Fibroblast of lung (primary cell): ENCODE measurements around the gene RPS15. TPM values are rescaled to one million over a fixed set of nuclear protein-coding genes. Genes with fewer than 3 reads are reported as not detected.

Source experiments
- DNase-seq, 2 donors: peaks; one replicate each; pipeline versions ENCODE4 v3.0.0 to v3.0.0-alpha.2; 2010; ENCODE audit warnings: low read depth in 2 of 2
- H2AFZ ChIP-seq: 2 replicates; pipeline ENCODE4 v1.5.1; 2012; ENCODE audit warnings: low read length, control low read depth, inconsistent platforms
- H3K27ac ChIP-seq: 2 replicates; pipeline ENCODE4 v1.5.1; 2011; ENCODE audit warnings: low read length, control low read depth; ENCODE audit not compliant: insufficient read depth
- H3K27me3 ChIP-seq: 2 replicates; pipeline ENCODE4 v1.5.1; 2011; ENCODE audit warnings: mild to moderate bottlenecking, low read length; ENCODE audit not compliant: control insufficient read depth, insufficient read depth
- H3K36me3 ChIP-seq: 2 replicates; pipeline ENCODE4 v1.5.1; 2011; ENCODE audit warnings: low read length; ENCODE audit not compliant: control insufficient read depth, insufficient read depth
- H3K4me1 ChIP-seq: 2 replicates; pipeline ENCODE4 v1.5.1; 2011; ENCODE audit warnings: low read length; ENCODE audit not compliant: control insufficient read depth, insufficient read depth; ENCODE audit errors: extremely low read depth
- H3K4me2 ChIP-seq: 2 replicates; pipeline ENCODE4 v1.5.1; 2011; ENCODE audit warnings: low read length, control low read depth; ENCODE audit not compliant: insufficient read depth; ENCODE audit errors: extremely low read depth
- H3K4me3 ChIP-seq, 4 experiments: fragments of 200-600 bp in 1 of 4; sonication (generic) in 1 of 4; replicated peaks in 1 of 4; 2 replicates each; pipeline ENCODE4 v1.5.1; 2011 to 2016; ENCODE audit warnings: low read length in 4 of 4, low read depth in 3 of 4, mild to moderate bottlenecking in 3 of 4, control low read depth in 2 of 4, inconsistent platforms in 1 of 4, mixed read lengths in 1 of 4; ENCODE audit not compliant: insufficient read depth in 1 of 4; ENCODE audit errors: control extremely low read depth in 1 of 4
- H3K79me2 ChIP-seq: 2 replicates; pipeline ENCODE4 v1.5.1; 2012; ENCODE audit warnings: mild to moderate bottlenecking, low read length, inconsistent platforms; ENCODE audit not compliant: control insufficient read depth, insufficient read depth
- H3K9ac ChIP-seq: 2 replicates; pipeline ENCODE4 v1.5.1; 2011; ENCODE audit warnings: mild to moderate bottlenecking, low read length, control low read depth; ENCODE audit not compliant: insufficient read depth
- H3K9me3 ChIP-seq: 2 replicates; pipeline ENCODE4 v1.5.1; 2012; ENCODE audit warnings: low read depth, low read length; ENCODE audit not compliant: control insufficient read depth, insufficient read depth
- H4K20me1 ChIP-seq: 2 replicates; pipeline ENCODE4 v1.5.1; 2011; ENCODE audit warnings: low read length; ENCODE audit not compliant: control insufficient read depth, insufficient read depth; ENCODE audit errors: extremely low read depth
- EZH2 ChIP-seq: IDR thresholded peaks from 2 replicates; pipeline ENCODE4 v1.5.1; 2012; ENCODE audit warnings: low read length, control low read depth, mild to moderate bottlenecking; ENCODE audit errors: missing control alignments
- polyA plus RNA-seq, 2 donors: library from polyadenylated mRNA; depleted of rRNA in 1 of 2; stranded (reverse) in 1 of 2; unstranded in 1 of 2; fragments of >200 nt; gene quantifications; 2 replicates each; pipeline ENCODE4 v1.2.1, GENCODE V29; 2011 to 2012; ENCODE audit warnings: missing spikeins in 1 of 2
- total RNA-seq: library from RNA; depleted of rRNA; stranded (reverse); fragments of >200 nt; gene quantifications from 2 replicates; pipeline ENCODE4 v1.2.1, GENCODE V29; 2014
- TF ChIP-seq, protein P1 (sequence below), 2 donors: IDR thresholded peaks in 1 of 2; conservative IDR thresholded peaks in 1 of 2; 1 replicate in 1 of 2; 2 replicates in 1 of 2; pipeline ENCODE4 v1.5.1; 2011 to 2012; ENCODE audit warnings: low read length in 2 of 2, control low read depth in 1 of 2, inconsistent platforms in 1 of 2, low read depth in 1 of 2, mild to moderate bottlenecking in 1 of 2

Gene RPS15
- total and polyA plus RNA-seq, 2 donors (not counting 1 experiment from before 2014, with no cell fraction given): 369 to 878 TPM

DNA sequence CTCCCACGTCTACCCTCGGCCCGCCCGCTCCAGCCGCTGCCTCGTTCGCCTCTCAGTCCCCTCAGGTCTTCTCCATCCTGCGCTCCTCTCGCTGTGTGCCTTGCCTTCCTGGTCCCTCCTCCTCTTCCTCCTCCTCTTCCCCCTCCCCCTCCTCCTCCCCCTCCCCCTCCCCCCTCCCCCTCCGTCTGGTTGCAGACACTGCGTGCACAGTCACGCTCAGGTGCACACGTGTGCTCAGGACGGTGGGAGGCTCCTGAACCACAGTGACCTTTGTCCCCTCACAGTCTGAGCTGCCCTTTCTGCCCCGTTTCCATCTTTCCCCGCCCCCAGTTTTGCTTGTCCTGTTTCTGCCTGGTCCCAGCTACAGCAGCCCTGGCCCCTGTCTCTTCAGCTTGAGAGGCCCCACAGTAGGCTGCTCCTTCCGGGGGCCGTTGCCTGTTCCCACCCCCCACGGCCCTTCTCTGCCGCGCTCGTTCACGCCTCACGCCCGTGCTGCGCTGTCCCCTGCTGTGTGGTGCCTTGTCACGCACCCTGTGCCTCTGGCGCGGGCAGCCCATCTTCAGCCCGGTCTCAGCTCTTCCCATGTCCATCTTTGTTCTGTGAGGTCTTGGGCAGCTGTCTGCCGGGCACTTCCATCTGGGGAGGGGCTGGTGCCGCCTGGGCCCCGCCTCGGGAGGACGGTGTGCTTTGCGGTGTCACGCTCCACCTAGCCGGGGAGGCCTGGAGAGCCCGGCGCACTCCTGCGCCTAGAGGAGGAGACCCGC, 13.8 kb upstream of the RPS15 start:
- Histone ChIP-seq H3K9ac (no peak overlapping the region), H3K4me1 (no peaks in the 10 kb centered on the region), H3K79me2 (peaks cover 49% of the 10 kb centered on the region), H3K9me3 (no peaks in the 10 kb centered on the region), H3K4me2 (no peak overlapping the region), H3K4me3 (no peak overlapping the region), H2AFZ (no peak overlapping the region), H3K27ac (no peak overlapping the region), H3K27me3 (no peaks in the 10 kb centered on the region), H4K20me1 (no peaks in the 10 kb centered on the region), H3K36me3 (peaks cover 56% of the 10 kb centered on the region)
- no peak for TF ChIP-seq EZH2
- TF ChIP-seq, protein P1, sequence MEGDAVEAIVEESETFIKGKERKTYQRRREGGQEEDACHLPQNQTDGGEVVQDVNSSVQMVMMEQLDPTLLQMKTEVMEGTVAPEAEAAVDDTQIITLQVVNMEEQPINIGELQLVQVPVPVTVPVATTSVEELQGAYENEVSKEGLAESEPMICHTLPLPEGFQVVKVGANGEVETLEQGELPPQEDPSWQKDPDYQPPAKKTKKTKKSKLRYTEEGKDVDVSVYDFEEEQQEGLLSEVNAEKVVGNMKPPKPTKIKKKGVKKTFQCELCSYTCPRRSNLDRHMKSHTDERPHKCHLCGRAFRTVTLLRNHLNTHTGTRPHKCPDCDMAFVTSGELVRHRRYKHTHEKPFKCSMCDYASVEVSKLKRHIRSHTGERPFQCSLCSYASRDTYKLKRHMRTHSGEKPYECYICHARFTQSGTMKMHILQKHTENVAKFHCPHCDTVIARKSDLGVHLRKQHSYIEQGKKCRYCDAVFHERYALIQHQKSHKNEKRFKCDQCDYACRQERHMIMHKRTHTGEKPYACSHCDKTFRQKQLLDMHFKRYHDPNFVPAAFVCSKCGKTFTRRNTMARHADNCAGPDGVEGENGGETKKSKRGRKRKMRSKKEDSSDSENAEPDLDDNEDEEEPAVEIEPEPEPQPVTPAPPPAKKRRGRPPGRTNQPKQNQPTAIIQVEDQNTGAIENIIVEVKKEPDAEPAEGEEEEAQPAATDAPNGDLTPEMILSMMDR (conservative IDR thresholded peaks at IDR 0.05 in 1 of 2, IDR thresholded peaks at IDR 0.05 in 1 of 2; ENCODE audit: low read depth in 1 of 2, low read length in 2 of 2): no peak
- DNase-seq: no peak

GRCh38 chr19:1425102-1425837, 12.9 kb upstream of the RPS15 start:
- Histone ChIP-seq H4K20me1 (no peaks in the 10 kb centered on the region), H3K36me3 (peaks cover 55% of the 10 kb centered on the region), H3K79me2 (peaks cover 44% of the 10 kb centered on the region)

GRCh38 chr19:1425902-1426301, 12.3 kb upstream of the RPS15 start:
- no peaks in the 10 kb centered on the region for H3K27me3 ChIP-seq
- TF ChIP-seq, protein P1 (conservative IDR thresholded peaks at IDR 0.05 in 1 of 2, IDR thresholded peaks at IDR 0.05 in 1 of 2; ENCODE audit: low read depth in 1 of 2, low read length in 2 of 2): no peak
- H3K79me2 ChIP-seq: peaks cover 38% of the 10 kb centered on the region
- H3K4me1 ChIP-seq: no peaks in the 10 kb centered on the region
- H3K36me3 ChIP-seq: peaks cover 50% of the 10 kb centered on the region
- no peak overlapping the region for H3K4me2 ChIP-seq
- no peaks in the 10 kb centered on the region for H4K20me1 ChIP-seq
- no peak overlapping the region for H3K9ac ChIP-seq
- H3K4me3 ChIP-seq: no peak overlapping the region
- no peak for DNase-seq
- no peak overlapping the region for H2AFZ ChIP-seq
- no peak overlapping the region for H3K27ac ChIP-seq
- no peaks in the 10 kb centered on the region for H3K9me3 ChIP-seq

More at GRCh38 chr19:1425102-1425837, 12.9 kb upstream of the RPS15 start:
- H3K4me3 ChIP-seq: no peak overlapping the region
- no peaks in the 10 kb centered on the region for H3K9me3 ChIP-seq
- H3K9ac ChIP-seq: no peak overlapping the region
- H3K27ac ChIP-seq: no peak overlapping the region
- H2AFZ ChIP-seq: no peak overlapping the region
- DNase-seq: peak in 1 of 2 donors; percentile 35
- H3K4me2 ChIP-seq: no peak overlapping the region
- no peaks in the 10 kb centered on the region for H3K4me1 ChIP-seq
- TF ChIP-seq, protein P1 (conservative IDR thresholded peaks at IDR 0.05 in 1 of 2, IDR thresholded peaks at IDR 0.05 in 1 of 2; ENCODE audit: low read depth in 1 of 2, low read length in 2 of 2): no peak
- no peak for TF ChIP-seq EZH2
- no peaks in the 10 kb centered on the region for H3K27me3 ChIP-seq
